DMS79 treated with DMSO at 0.1 percent for 48 hours (cell line): Measurements from ENCODE around the gene CEACAM1.
"Not testable (repeated sequence)": the region's sequence is repeated elsewhere in the genome, so short reads cannot be mapped to it uniquely, and the experiment has no call there.

Experiments
- DNase-seq: peaks from one replicate; lab custom pipeline; 2025; lab: John Stamatoyannopoulos, UW

Gene CEACAM1

DNA sequence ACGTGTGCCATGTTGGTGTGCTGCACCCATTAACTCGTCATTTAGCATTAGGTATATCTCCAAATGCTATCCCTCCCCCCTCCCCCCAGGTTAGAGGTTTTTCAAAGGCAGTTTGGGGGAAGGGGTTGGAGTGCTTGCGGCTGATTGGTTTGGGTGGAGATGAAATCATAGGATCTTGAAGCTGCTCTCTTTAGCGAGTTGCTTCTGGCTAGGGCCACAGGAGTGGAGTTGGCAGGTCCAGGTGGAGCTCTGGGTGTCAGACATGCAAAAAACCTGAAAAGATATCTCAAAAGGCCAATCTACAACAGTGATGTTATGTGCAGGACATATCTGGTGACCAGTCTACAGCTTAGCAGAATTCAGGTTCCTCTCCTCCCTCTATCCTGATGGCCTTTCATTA is 52.9 kb downstream of the CEACAM1 start:
- DNase-seq = no peak

GRCh38 chr19:42474743-42475142 is 53.5 kb downstream of the CEACAM1 start:
- no peak for DNase-seq

- DNase-seq = no peak
These were observed 54.6 kb downstream of the CEACAM1 start for GRCh38 chr19:42473686-42474085.

- DNase-seq = no peak
These were observed 55.7 kb downstream of the CEACAM1 start for GRCh38 chr19:42472402-42473147.

- no peak for DNase-seq
These were observed 56.6 kb downstream of the CEACAM1 start for GRCh38 chr19:42471554-42472249.

GRCh38 chr19:42469311-42470235 is 58.7 kb downstream of the CEACAM1 start:
- no peak for DNase-seq

DNA sequence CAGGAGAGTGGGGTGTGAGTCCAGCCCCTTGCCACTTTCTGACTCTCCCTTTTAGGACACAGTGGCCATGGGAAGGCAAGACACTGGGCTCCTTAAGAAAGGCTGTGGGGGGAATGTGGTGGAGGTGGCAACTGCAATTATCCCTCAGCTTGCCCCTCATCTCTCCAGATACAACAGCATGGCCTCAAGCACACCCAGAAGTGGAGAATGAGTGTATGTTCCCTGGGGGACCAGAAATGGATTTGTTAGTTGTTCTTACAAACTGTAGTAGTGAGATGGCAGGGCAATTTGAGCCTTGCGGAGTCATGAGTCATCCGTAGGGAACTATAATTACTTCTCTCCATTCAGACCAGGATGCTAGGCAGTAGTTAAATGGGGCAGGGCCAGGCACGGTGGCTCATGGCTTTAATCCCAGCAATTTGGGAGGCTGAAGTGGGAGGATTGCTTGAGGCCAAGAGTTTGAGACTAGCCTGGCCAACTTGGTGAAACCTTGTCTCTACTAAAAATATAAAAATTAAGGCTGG is 59.9 kb downstream of the CEACAM1 start:
- no peak for DNase-seq

- no peak for DNase-seq
These were observed 61.0 kb downstream of the CEACAM1 start for GRCh38 chr19:42467183-42467760.

GRCh38 chr19:42466521-42467182 is 61.6 kb downstream of the CEACAM1 start:
- no peak for DNase-seq

DNA sequence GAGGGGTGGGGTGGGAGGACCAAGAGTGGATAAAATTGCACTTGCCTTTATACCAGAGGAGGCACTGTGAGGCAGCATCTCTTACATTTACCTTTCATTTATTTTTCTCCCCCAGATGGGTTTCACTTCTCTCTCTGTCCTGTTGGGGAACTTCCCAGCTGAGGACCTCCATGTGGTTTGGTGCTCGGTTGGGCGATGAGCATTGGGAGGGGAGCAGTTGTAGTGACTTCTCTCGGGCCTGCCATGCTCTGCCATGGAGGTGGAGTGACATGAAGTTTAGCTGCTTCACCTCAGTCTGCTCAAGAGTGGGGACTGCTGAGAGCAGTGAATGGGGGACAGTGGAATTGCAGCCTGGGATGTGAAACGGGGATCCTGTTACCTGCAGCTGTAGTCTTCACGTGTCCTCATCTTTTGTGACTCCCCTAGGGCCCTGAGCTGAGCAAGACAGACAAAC is 62.4 kb downstream of the CEACAM1 start:
- no peak for DNase-seq

GRCh38 chr19:42461700-42462324 is 66.5 kb downstream of the CEACAM1 start:
- DNase-seq = no peak

GRCh38 chr19:42461231-42461630 is 67.0 kb downstream of the CEACAM1 start:
- DNase-seq = not testable (repeated sequence)

DNA sequence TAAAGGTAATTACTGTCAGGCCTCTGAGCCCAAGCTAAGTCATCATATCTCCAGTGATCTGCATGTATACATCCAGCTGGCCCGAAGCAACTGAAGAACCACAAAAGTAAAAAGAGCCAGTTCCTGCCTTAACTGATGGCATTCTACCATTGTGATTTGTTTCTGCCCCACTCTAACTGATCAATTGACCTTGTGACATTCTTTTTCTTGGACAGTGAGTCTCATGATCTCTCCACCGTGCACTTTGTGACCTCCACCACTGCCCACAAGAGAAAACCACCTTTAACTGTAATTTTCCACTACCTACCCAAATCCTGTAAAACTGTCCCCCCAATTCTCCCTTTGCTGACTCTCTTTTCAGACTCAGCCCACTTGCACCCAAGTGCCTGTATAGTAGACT is 68.4 kb downstream of the CEACAM1 start:
- DNase-seq = no peak
